Measurements from ENCODE around the gene COPS8.

- TF ChIP-seq POLR2A (IDR thresholded peaks at IDR 0.05) (no peak), POLR2AphosphoS5 (IDR thresholded peaks at IDR 0.05) (no peak)
Measured at GRCh38 chr2:237057893-237058300, 27.8 kb upstream of the COPS8 start.

Data from breast epithelium (tissue), 3 donors.